ENCODE measurements around the gene NOS3. TPM values are rescaled to one million over a fixed set of nuclear protein-coding genes. Genes with fewer than 3 reads are reported as not detected.

The NOS3 gene
- total and polyA plus RNA-seq, 9 of the 15 experiments (the other 6 are each of a cell fraction or from before 2014, with no cell fraction given), result 1.1 to 121 (median 23.6) TPM

DNA sequence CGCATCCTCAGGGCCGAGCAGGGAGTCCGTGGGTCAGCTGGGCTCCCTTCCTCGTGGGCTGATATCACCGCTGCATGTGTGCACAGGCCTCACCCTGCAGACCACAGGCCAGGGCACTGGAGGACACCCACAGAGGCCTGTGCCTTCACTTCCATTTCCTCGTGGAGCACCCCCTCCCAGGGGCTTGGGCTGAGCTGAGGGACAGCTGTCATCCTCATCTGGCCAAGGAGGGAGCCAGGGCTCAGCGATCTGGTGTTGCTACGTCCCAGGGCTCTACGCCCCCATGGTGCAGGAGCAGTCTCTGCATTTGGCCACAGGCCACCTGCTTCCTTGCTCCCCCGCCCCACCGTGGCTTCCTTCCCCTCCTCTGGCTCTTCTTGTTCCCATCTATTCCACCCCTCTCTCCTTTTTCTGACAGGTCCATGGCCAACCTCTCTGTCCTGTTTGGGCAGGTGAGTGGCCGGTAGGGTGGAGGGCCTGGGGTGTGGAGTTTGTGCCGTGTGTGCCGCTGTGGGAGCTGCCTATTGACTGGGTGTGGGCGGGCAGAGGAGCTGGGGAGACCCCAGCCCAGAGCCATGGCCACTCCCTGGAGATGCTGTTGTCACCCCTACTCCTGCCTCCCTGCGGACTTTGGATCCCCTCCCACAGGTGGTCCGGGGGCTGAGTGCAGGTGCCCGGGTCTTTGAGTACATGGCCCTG, 49.2 kb downstream of the NOS3 start (continued):
- TF ChIP-seq CHD4 (IDR thresholded peaks at IDR 0.05; ENCODE audit: insufficient read depth, insufficient replicate concordance, low read depth, low read length, poor library complexity, severe bottlenecking), result peak; percentile 33
- TF ChIP-seq NCOR1 (IDR thresholded peaks at IDR 0.05), result no peak
- TF ChIP-seq ZBED1 (IDR thresholded peaks at IDR 0.05), result no peak
- no peak for TF ChIP-seq FOXJ3 (CRISPR knock-in tag; IDR thresholded peaks at IDR 0.05)
- TF ChIP-seq KAT7 (CRISPR knock-in tag; IDR thresholded peaks at IDR 0.05; ENCODE audit: borderline replicate concordance), result 0 out of 2 replicates have a peak, but pooled peaks have one; percentile 31
- TF ChIP-seq, protein P1, sequence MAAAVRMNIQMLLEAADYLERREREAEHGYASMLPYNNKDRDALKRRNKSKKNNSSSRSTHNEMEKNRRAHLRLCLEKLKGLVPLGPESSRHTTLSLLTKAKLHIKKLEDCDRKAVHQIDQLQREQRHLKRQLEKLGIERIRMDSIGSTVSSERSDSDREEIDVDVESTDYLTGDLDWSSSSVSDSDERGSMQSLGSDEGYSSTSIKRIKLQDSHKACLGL (CRISPR knock-in tag; IDR thresholded peaks at IDR 0.05; ENCODE audit: borderline replicate concordance, poor library complexity, severe bottlenecking), result peak; percentile 1
- TF ChIP-seq ZBTB17 (CRISPR knock-in tag; IDR thresholded peaks at IDR 0.05), result peak; percentile 46; the same call in 1 of the 2 replicates
- peak in 1 of 2 experiments; percentile 11; a peak in 1 of 4 replicates for TF ChIP-seq FOXA3 (CRISPR knock-in tag; conservative IDR thresholded peaks at IDR 0.05 in 1 of 2, IDR thresholded peaks at IDR 0.05 in 1 of 2)
- TF ChIP-seq AFF4 (CRISPR knock-in tag; IDR thresholded peaks at IDR 0.05), result 0 out of 2 replicates have a peak, but pooled peaks have one; percentile 54
- TF ChIP-seq ZNF830 (CRISPR knock-in tag; IDR thresholded peaks at IDR 0.05), result 0 out of 2 replicates have a peak, but pooled peaks have one; percentile 22
- TF ChIP-seq RBM39 (optimal IDR thresholded peaks at IDR 0.05; ENCODE audit: low read depth, low read length), result peak; percentile 24
- TF ChIP-seq, protein P2, sequence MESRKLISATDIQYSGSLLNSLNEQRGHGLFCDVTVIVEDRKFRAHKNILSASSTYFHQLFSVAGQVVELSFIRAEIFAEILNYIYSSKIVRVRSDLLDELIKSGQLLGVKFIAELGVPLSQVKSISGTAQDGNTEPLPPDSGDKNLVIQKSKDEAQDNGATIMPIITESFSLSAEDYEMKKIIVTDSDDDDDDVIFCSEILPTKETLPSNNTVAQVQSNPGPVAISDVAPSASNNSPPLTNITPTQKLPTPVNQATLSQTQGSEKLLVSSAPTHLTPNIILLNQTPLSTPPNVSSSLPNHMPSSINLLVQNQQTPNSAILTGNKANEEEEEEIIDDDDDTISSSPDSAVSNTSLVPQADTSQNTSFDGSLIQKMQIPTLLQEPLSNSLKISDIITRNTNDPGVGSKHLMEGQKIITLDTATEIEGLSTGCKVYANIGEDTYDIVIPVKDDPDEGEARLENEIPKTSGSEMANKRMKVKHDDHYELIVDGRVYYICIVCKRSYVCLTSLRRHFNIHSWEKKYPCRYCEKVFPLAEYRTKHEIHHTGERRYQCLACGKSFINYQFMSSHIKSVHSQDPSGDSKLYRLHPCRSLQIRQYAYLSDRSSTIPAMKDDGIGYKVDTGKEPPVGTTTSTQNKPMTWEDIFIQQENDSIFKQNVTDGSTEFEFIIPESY (CRISPR knock-in tag; IDR thresholded peaks at IDR 0.05), result 0 out of 2 replicates have a peak, but pooled peaks have one; percentile 5
- 0 out of 2 replicates have a peak, but pooled peaks have one; percentile 68 for TF ChIP-seq RBM14 (IDR thresholded peaks at IDR 0.05; ENCODE audit: borderline replicate concordance, insufficient read depth, low read depth, low read length)
- TF ChIP-seq FOXK1 (CRISPR knock-in tag; IDR thresholded peaks at IDR 0.05; ENCODE audit: borderline replicate concordance), result peak; percentile 67; the same call in 1 of the 2 replicates
- TF ChIP-seq, protein P3, sequence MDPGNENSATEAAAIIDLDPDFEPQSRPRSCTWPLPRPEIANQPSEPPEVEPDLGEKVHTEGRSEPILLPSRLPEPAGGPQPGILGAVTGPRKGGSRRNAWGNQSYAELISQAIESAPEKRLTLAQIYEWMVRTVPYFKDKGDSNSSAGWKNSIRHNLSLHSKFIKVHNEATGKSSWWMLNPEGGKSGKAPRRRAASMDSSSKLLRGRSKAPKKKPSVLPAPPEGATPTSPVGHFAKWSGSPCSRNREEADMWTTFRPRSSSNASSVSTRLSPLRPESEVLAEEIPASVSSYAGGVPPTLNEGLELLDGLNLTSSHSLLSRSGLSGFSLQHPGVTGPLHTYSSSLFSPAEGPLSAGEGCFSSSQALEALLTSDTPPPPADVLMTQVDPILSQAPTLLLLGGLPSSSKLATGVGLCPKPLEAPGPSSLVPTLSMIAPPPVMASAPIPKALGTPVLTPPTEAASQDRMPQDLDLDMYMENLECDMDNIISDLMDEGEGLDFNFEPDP (CRISPR knock-in tag; IDR thresholded peaks at IDR 0.05), result peak; percentile 40; the same call in 1 of the 2 replicates
- no peak for TF ChIP-seq ELF1 (tag; IDR thresholded peaks at IDR 0.05)
- TF ChIP-seq HDAC6 (IDR thresholded peaks at IDR 0.05; ENCODE audit: low read depth, low read length), result no peak

Measured in K562 (cell line).